Measurements from ENCODE around the gene HS6ST3.

HS6ST3 gene

GRCh38 chr13:96450326-96451020 is 360.6 kb downstream of the HS6ST3 start:
- H3K4ac ChIP-seq (ENCODE audit: low read depth in 1 of 2, low read length in 2 of 2), result no peak overlapping the region
- no peak overlapping the region for H2BK15ac ChIP-seq (ENCODE audit: low read depth, poor library complexity, severe bottlenecking)
- H2BK120ac ChIP-seq (ENCODE audit: low read depth, low read length), result no peak overlapping the region
- no peak overlapping the region for H2BK12ac ChIP-seq (ENCODE audit: low read length in 2 of 2)
- H3K27me3 ChIP-seq (ENCODE audit: control insufficient read depth in 1 of 2, insufficient read depth in 1 of 2, low read length in 2 of 2), result no peaks in the 10 kb centered on the region
- DNase-seq, result no peak
- no peak overlapping the region for H4K8ac ChIP-seq (ENCODE audit: low read length)
- H3K9ac ChIP-seq (ENCODE audit: low read length), result no peak overlapping the region
- H2BK5ac ChIP-seq (ENCODE audit: low read depth, low read length, poor library complexity, severe bottlenecking), result no peak overlapping the region
- no peak overlapping the region for H2AFZ ChIP-seq (ENCODE audit: low read depth, low read length)
- H3K18ac ChIP-seq (ENCODE audit: low read depth in 1 of 2, low read length in 2 of 2), result no peak overlapping the region
- no peak overlapping the region for H3K27ac ChIP-seq (ENCODE audit: low read length, poor library complexity, severe bottlenecking)
- no peaks in the 10 kb centered on the region for H3K79me1 ChIP-seq (replicated peaks; ENCODE audit: low read length, poor library complexity, severe bottlenecking)
- H3K9me3 ChIP-seq (ENCODE audit: control insufficient read depth, low read length), result no peaks in the 10 kb centered on the region
- H4K91ac ChIP-seq (ENCODE audit: low read length), result no peak overlapping the region
- H3K4me2 ChIP-seq (ENCODE audit: low read length, poor library complexity, severe bottlenecking), result no peak overlapping the region
- no peaks in the 10 kb centered on the region for H3K36me3 ChIP-seq (ENCODE audit: control insufficient read depth in 1 of 2, insufficient read depth in 2 of 2, low read depth in 1 of 2, low read length in 2 of 2)
- no peak overlapping the region for H3K23ac ChIP-seq (ENCODE audit: low read length in 2 of 2)
- no peaks in the 10 kb centered on the region for H3K4me1 ChIP-seq (ENCODE audit: control insufficient read depth, insufficient read depth, low read depth, low read length)
- H3K14ac ChIP-seq (ENCODE audit: low read length in 2 of 2), result no peak overlapping the region
- no peak overlapping the region for H2AK5ac ChIP-seq (ENCODE audit: low read length, severe bottlenecking)
- WGBS, result 87% methylated on average over 2 of the region's 4 CpGs
- no peak overlapping the region for H3K4me3 ChIP-seq (ENCODE audit: insufficient read depth in 1 of 2, low read depth in 1 of 2, low read length in 2 of 2)

GRCh38 chr13:96454466-96454865 is 364.6 kb downstream of the HS6ST3 start:
- Histone ChIP-seq H3K4me2 (ENCODE audit: low read length, poor library complexity, severe bottlenecking) (no peak overlapping the region), H3K14ac (ENCODE audit: low read length in 2 of 2) (no peak overlapping the region), H3K36me3 (ENCODE audit: control insufficient read depth in 1 of 2, insufficient read depth in 2 of 2, low read depth in 1 of 2, low read length in 2 of 2) (no peaks in the 10 kb centered on the region), H2AK5ac (ENCODE audit: low read length, severe bottlenecking) (no peak overlapping the region), H3K9me3 (ENCODE audit: control insufficient read depth, low read length) (no peaks in the 10 kb centered on the region), H3K4me3 (ENCODE audit: insufficient read depth in 1 of 2, low read depth in 1 of 2, low read length in 2 of 2) (no peak overlapping the region), H2AFZ (ENCODE audit: low read depth, low read length) (no peak overlapping the region), H3K79me1 (replicated peaks; ENCODE audit: low read length, poor library complexity, severe bottlenecking) (no peaks in the 10 kb centered on the region), H3K27ac (ENCODE audit: low read length, poor library complexity, severe bottlenecking) (no peak overlapping the region), H3K23ac (ENCODE audit: low read length in 2 of 2) (no peak overlapping the region), H3K27me3 (ENCODE audit: control insufficient read depth in 1 of 2, insufficient read depth in 1 of 2, low read length in 2 of 2) (no peaks in the 10 kb centered on the region), H3K4ac (ENCODE audit: low read depth in 1 of 2, low read length in 2 of 2) (no peak overlapping the region), H3K9ac (ENCODE audit: low read length) (no peak overlapping the region), H4K91ac (ENCODE audit: low read length) (no peak overlapping the region), H2BK5ac (ENCODE audit: low read depth, low read length, poor library complexity, severe bottlenecking) (no peak overlapping the region), H2BK120ac (ENCODE audit: low read depth, low read length) (no peak overlapping the region), H4K8ac (ENCODE audit: low read length) (no peak overlapping the region), H2BK12ac (ENCODE audit: low read length in 2 of 2) (no peak overlapping the region), H3K4me1 (ENCODE audit: control insufficient read depth, insufficient read depth, low read depth, low read length) (no peaks in the 10 kb centered on the region), H3K18ac (ENCODE audit: low read depth in 1 of 2, low read length in 2 of 2) (no peak overlapping the region), H2BK15ac (ENCODE audit: low read depth, poor library complexity, severe bottlenecking) (no peak overlapping the region)
- WGBS, result no CpG with 5 or more reads among the region's 2 CpGs
- DNase-seq, result no peak

- Histone ChIP-seq H3K4me3 (ENCODE audit: insufficient read depth in 1 of 2, low read depth in 1 of 2, low read length in 2 of 2) (no peak overlapping the region), H3K18ac (ENCODE audit: low read depth in 1 of 2, low read length in 2 of 2) (no peak overlapping the region), H3K14ac (ENCODE audit: low read length in 2 of 2) (no peak overlapping the region), H3K9ac (ENCODE audit: low read length) (no peak overlapping the region), H4K91ac (ENCODE audit: low read length) (no peak overlapping the region), H3K79me1 (replicated peaks; ENCODE audit: low read length, poor library complexity, severe bottlenecking) (no peaks in the 10 kb centered on the region), H2BK15ac (ENCODE audit: low read depth, poor library complexity, severe bottlenecking) (no peak overlapping the region), H4K8ac (ENCODE audit: low read length) (no peak overlapping the region), H2AK5ac (ENCODE audit: low read length, severe bottlenecking) (no peak overlapping the region), H2AFZ (ENCODE audit: low read depth, low read length) (no peak overlapping the region), H3K27ac (ENCODE audit: low read length, poor library complexity, severe bottlenecking) (no peak overlapping the region), H3K4me1 (ENCODE audit: control insufficient read depth, insufficient read depth, low read depth, low read length) (no peaks in the 10 kb centered on the region), H3K23ac (ENCODE audit: low read length in 2 of 2) (no peak overlapping the region), H2BK12ac (ENCODE audit: low read length in 2 of 2) (no peak overlapping the region), H3K27me3 (ENCODE audit: control insufficient read depth in 1 of 2, insufficient read depth in 1 of 2, low read length in 2 of 2) (no peaks in the 10 kb centered on the region), H3K4ac (ENCODE audit: low read depth in 1 of 2, low read length in 2 of 2) (no peak overlapping the region), H2BK5ac (ENCODE audit: low read depth, low read length, poor library complexity, severe bottlenecking) (no peak overlapping the region), H3K36me3 (ENCODE audit: control insufficient read depth in 1 of 2, insufficient read depth in 2 of 2, low read depth in 1 of 2, low read length in 2 of 2) (no peaks in the 10 kb centered on the region), H3K4me2 (ENCODE audit: low read length, poor library complexity, severe bottlenecking) (no peak overlapping the region), H3K9me3 (ENCODE audit: control insufficient read depth, low read length) (no peaks in the 10 kb centered on the region), H2BK120ac (ENCODE audit: low read depth, low read length) (no peak overlapping the region)
- DNase-seq, result no peak
- WGBS, result 92% methylated on average over 2 of the region's 2 CpGs
Measured at GRCh38 chr13:96460609-96461008, 370.7 kb downstream of the HS6ST3 start.

- H3K9me3 ChIP-seq (ENCODE audit: control insufficient read depth, low read length), result peaks cover 12% of the 10 kb centered on the region
- no peak overlapping the region for H3K18ac ChIP-seq (ENCODE audit: low read depth in 1 of 2, low read length in 2 of 2)
- WGBS, result 82% methylated on average over 10 of the region's 10 CpGs
- H4K91ac ChIP-seq (ENCODE audit: low read length), result no peak overlapping the region
- no peaks in the 10 kb centered on the region for H3K27me3 ChIP-seq (ENCODE audit: control insufficient read depth in 1 of 2, insufficient read depth in 1 of 2, low read length in 2 of 2)
- no peak overlapping the region for H2BK120ac ChIP-seq (ENCODE audit: low read depth, low read length)
- no peak overlapping the region for H3K9ac ChIP-seq (ENCODE audit: low read length)
- no peaks in the 10 kb centered on the region for H3K36me3 ChIP-seq (ENCODE audit: control insufficient read depth in 1 of 2, insufficient read depth in 2 of 2, low read depth in 1 of 2, low read length in 2 of 2)
- no peak overlapping the region for H3K4me2 ChIP-seq (ENCODE audit: low read length, poor library complexity, severe bottlenecking)
- H2BK5ac ChIP-seq (ENCODE audit: low read depth, low read length, poor library complexity, severe bottlenecking), result no peak overlapping the region
- H2BK12ac ChIP-seq (ENCODE audit: low read length in 2 of 2), result no peak overlapping the region
- H3K4me3 ChIP-seq (ENCODE audit: insufficient read depth in 1 of 2, low read depth in 1 of 2, low read length in 2 of 2), result no peak overlapping the region
- no peak overlapping the region for H3K27ac ChIP-seq (ENCODE audit: low read length, poor library complexity, severe bottlenecking)
- no peak overlapping the region for H4K8ac ChIP-seq (ENCODE audit: low read length)
- no peak overlapping the region for H2AK5ac ChIP-seq (ENCODE audit: low read length, severe bottlenecking)
- DNase-seq, result no peak
- no peak overlapping the region for H2BK15ac ChIP-seq (ENCODE audit: low read depth, poor library complexity, severe bottlenecking)
- no peak overlapping the region for H3K23ac ChIP-seq (ENCODE audit: low read length in 2 of 2)
- H3K79me1 ChIP-seq (replicated peaks; ENCODE audit: low read length, poor library complexity, severe bottlenecking), result no peaks in the 10 kb centered on the region
- H3K14ac ChIP-seq (ENCODE audit: low read length in 2 of 2), result no peak overlapping the region
- H3K4me1 ChIP-seq (ENCODE audit: control insufficient read depth, insufficient read depth, low read depth, low read length), result no peaks in the 10 kb centered on the region
- H3K4ac ChIP-seq (ENCODE audit: low read depth in 1 of 2, low read length in 2 of 2), result no peak overlapping the region
- H2AFZ ChIP-seq (ENCODE audit: low read depth, low read length), result no peak overlapping the region
Measured at GRCh38 chr13:96473526-96474180, 383.7 kb downstream of the HS6ST3 start.
